Sigmoid colon (tissue), 4 donors: ENCODE data around the gene RIMBP2.

ENCODE experiments used
- CTCF ChIP-seq, 4 experiments: fragments of 450-650 bp in 3 of 4; fragments of 200-600 bp in 1 of 4; IDR thresholded peaks; one replicate each; pipeline ENCODE4 v1.5.1; 2016 to 2019; ENCODE audit warnings: antibody characterized with exemption in 4 of 4, mild to moderate bottlenecking in 3 of 4, moderate library complexity in 2 of 4
- EP300 ChIP-seq, 4 donors: sonication (generic); formaldehyde crosslinking; IDR thresholded peaks; one replicate each; pipeline ENCODE4 v1.6.1; 2017; ENCODE audit warnings: antibody characterized with exemption in 4 of 4
- POLR2A ChIP-seq, 2 donors: fragments of 450-650 bp; IDR thresholded peaks; one replicate each; pipeline ENCODE4 v1.6.1; 2016; ENCODE audit warnings: antibody characterized with exemption in 2 of 2, mild to moderate bottlenecking in 2 of 2, moderate library complexity in 2 of 2

GRCh38 chr12:130742112-130742511, 26.0 kb upstream of the RIMBP2 start:
- TF ChIP-seq CTCF (IDR thresholded peaks at IDR 0.05) = no peak
- TF ChIP-seq POLR2A (IDR thresholded peaks at IDR 0.05) = no peak
- no peak for TF ChIP-seq EP300 (IDR thresholded peaks at IDR 0.05)
